GM12801 (cell line): ENCODE data around the gene SLC45A2.

Source experiments
- CTCF ChIP-seq: IDR thresholded peaks from one replicate; pipeline ENCODE4 v1.5.1; 2011; ENCODE audit warnings: control low read depth; ENCODE audit not compliant: insufficient read length; ENCODE audit errors: extremely low read depth

SLC45A2 gene, protein sequence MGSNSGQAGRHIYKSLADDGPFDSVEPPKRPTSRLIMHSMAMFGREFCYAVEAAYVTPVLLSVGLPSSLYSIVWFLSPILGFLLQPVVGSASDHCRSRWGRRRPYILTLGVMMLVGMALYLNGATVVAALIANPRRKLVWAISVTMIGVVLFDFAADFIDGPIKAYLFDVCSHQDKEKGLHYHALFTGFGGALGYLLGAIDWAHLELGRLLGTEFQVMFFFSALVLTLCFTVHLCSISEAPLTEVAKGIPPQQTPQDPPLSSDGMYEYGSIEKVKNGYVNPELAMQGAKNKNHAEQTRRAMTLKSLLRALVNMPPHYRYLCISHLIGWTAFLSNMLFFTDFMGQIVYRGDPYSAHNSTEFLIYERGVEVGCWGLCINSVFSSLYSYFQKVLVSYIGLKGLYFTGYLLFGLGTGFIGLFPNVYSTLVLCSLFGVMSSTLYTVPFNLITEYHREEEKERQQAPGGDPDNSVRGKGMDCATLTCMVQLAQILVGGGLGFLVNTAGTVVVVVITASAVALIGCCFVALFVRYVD

DNA sequence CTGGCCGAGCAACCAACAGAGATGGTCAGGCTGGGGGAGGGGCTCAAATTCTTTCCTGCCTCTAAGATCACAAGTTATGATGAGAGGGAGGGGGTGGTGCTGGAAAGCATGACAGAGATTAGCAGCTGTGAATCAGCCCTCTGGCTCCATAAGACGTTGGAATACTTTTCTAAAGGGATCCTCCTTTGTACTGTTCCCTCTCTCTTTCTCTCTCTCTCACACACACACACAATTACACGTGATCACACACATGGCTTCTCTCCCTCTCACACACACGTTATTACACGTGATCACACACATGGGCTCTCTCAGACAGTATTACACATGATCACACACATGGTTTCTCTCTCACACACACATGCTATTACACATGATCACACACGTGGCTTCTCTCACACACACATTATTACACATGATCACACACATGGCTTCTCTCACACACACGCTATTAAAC is at the start of gene SLC45A2:
SLC45A2 (minus strand) TSS at position 23 of the 454 bp plus-strand sequence. CDS start 110 bp downstream, outside the sequence.
- TF ChIP-seq CTCF = no peak

GRCh38 chr5:34031966-34032365 is 47.5 kb upstream of the SLC45A2 start:
- TF ChIP-seq CTCF = no peak

- TF ChIP-seq CTCF = no peak
Observed at GRCh38 chr5:34031117-34031516, 46.6 kb upstream of the SLC45A2 start.

- TF ChIP-seq CTCF = no peak
Observed at GRCh38 chr5:34030048-34030447, 45.6 kb upstream of the SLC45A2 start.

GRCh38 chr5:34028349-34028748 is 43.9 kb upstream of the SLC45A2 start:
- TF ChIP-seq CTCF = no peak

GRCh38 chr5:34026089-34026761 is 41.7 kb upstream of the SLC45A2 start:
- TF ChIP-seq CTCF = no peak

DNA sequence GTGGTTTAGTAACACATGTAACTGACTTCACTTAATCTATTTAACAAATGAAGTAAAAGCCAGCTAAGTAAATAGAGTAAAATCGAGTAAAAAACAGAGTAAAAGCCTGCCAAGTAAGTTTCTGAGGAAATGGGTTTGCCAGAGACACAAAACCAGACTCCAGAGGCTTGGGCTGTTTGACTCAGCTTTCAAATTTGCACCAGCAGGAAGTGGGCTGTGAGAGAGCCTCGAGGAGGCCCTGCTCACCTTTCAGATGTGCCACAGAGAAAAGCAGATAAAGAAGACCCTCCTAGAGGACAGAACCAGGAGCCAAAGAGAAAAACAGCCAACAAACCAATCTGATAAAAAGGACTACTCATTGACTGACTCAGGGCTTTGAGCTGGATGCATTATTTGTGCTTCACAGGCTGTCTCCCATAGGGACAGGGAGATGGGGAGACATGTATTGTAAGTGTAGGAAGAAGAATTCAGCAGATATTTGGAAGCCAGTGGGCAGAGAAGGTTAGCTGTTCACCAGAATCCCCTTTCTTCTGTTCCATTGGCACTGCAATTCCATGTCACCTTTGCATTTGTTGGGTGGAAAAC is 37.7 kb upstream of the SLC45A2 start:
- no peak for TF ChIP-seq CTCF
